ENCODE data around the gene ERRFI1.

DNA sequence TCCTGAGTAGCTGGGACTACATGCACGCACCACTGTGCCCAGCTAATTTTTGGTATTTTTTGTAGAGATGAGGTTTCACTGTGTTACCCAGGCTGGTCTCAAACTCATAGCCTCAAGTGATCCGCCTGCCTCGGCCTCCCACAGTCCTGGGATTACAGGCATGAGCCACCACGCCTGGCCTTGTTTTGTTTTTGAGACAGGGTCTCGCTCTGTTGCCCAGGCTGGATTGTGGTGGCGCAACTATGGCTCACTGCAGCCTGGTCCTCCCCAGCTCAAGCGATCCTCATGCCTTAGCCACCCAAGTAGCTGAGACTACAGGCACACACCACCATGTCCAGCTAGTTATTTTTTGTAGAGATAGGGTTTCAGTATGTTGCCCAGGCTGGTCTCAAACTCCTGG lies 38.6 kb downstream of the ERRFI1 start:
- TF ChIP-seq, protein P1, sequence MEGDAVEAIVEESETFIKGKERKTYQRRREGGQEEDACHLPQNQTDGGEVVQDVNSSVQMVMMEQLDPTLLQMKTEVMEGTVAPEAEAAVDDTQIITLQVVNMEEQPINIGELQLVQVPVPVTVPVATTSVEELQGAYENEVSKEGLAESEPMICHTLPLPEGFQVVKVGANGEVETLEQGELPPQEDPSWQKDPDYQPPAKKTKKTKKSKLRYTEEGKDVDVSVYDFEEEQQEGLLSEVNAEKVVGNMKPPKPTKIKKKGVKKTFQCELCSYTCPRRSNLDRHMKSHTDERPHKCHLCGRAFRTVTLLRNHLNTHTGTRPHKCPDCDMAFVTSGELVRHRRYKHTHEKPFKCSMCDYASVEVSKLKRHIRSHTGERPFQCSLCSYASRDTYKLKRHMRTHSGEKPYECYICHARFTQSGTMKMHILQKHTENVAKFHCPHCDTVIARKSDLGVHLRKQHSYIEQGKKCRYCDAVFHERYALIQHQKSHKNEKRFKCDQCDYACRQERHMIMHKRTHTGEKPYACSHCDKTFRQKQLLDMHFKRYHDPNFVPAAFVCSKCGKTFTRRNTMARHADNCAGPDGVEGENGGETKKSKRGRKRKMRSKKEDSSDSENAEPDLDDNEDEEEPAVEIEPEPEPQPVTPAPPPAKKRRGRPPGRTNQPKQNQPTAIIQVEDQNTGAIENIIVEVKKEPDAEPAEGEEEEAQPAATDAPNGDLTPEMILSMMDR (IDR thresholded peaks at IDR 0.05; ENCODE audit: poor library complexity), result no peak
- TF ChIP-seq EZH2 (IDR thresholded peaks at IDR 0.05; ENCODE audit: borderline replicate concordance) (no peak), EZH2phosphoT487 (IDR thresholded peaks at IDR 0.05; ENCODE audit: low read depth, severe bottlenecking, unreplicated experiment) (no peak)

All from hepatocyte (in vitro differentiated cells).